K562 (cell line): ENCODE results near the gene TRIM33. TPM values are rescaled to one million over a fixed set of nuclear protein-coding genes. Genes with fewer than 3 reads are reported as not detected.

Experiments
- ATAC-seq: fragments of 200-7000 bp; cut with Tn5 transposase; 3 replicates; pipeline ENCODE4 v1.9.1; 2020; ENCODE audit warnings: moderate library complexity
- BruUV-seq: library from RNA; stranded (reverse); fragments of 400-500 nt; replicated peaks from 2 replicates; lab custom pipeline; 2021; lab: Mats Ljungman, UMichigan
- CTCF ChIA-PET: fragments of 300-600 bp; formaldehyde crosslinking; extraction: SDS; loops from one replicate; lab custom pipeline; 2021; ENCODE audit warnings: low intra/inter-chr PET ratio; lab: Yijun Ruan, JAX
- POLR2A ChIA-PET: fragments of 300-600, 350-650 bp; sonication (Branson Sonifier 250); formaldehyde crosslinking; extraction: SDS; loops from one replicate; lab custom pipeline; 2021; ENCODE audit warnings: antibody characterized with exemption, inconsistent platforms; lab: Yijun Ruan, JAX
- DNase-seq, 4 experiments: peaks; one replicate each; pipeline versions ENCODE4 v3.0.0 to v3.0.0-alpha.2; 2011 to 2018; ENCODE audit warnings: low spot score in 3 of 4, mixed read lengths in 3 of 4; ENCODE audit errors: extremely low read depth in 1 of 4
- FAIRE-seq: peaks from 2 replicates; lab custom pipeline; 2011; peaks lifted over from hg19 to GRCh38; lab: Jason Lieb, UNC
- H2AFZ ChIP-seq: 2 replicates; pipeline ENCODE4 v1.6.0; 2011; ENCODE audit warnings: low read depth, low read length, control low read depth, inconsistent platforms
- H3K27ac ChIP-seq: fragments of 200-600 bp; 3 replicates; pipeline ENCODE4 v1.8.0; 2011; ENCODE audit warnings: low read depth, mild to moderate bottlenecking, control low read depth, inconsistent platforms, low read length, moderate library complexity, mixed read lengths; ENCODE audit errors: extremely low read depth
- H3K27me3 ChIP-seq, 2 experiments: fragments of 300-600 bp in 1 of 2; 2 replicates in 1 of 2; 3 replicates in 1 of 2; pipeline versions ENCODE4 v1.6.0 to v1.8.0; 2011; ENCODE audit warnings: inconsistent platforms in 2 of 2, low read length in 2 of 2, mild to moderate bottlenecking in 1 of 2, mixed read lengths in 1 of 2, moderate library complexity in 1 of 2; ENCODE audit not compliant: control insufficient read depth in 2 of 2, insufficient read depth in 2 of 2
- H3K36me3 ChIP-seq: fragments of 300-600 bp; 3 replicates; pipeline ENCODE4 v1.8.0; 2011; ENCODE audit warnings: mild to moderate bottlenecking, low read length, inconsistent platforms; ENCODE audit not compliant: control insufficient read depth, insufficient read depth
- H3K4me1 ChIP-seq, 2 experiments: fragments of 200-600 bp in 1 of 2; replicated peaks in 1 of 2; 2 replicates in 1 of 2; 3 replicates in 1 of 2; pipeline versions ENCODE4 v1.5.1 to v1.8.0; 2011; ENCODE audit warnings: inconsistent platforms in 2 of 2, low read length in 2 of 2, mild to moderate bottlenecking in 1 of 2, mixed read lengths in 1 of 2, moderate library complexity in 1 of 2; ENCODE audit not compliant: control insufficient read depth in 2 of 2, insufficient read depth in 2 of 2
- H3K4me2 ChIP-seq: 2 replicates; pipeline ENCODE4 v1.6.1; 2011; ENCODE audit warnings: low read length, control low read depth, inconsistent platforms, mixed read lengths; ENCODE audit not compliant: insufficient read depth
- H3K4me3 ChIP-seq: fragments of 200-600 bp; sonication (generic), shearing (Covaris generic); 2 replicates; pipeline ENCODE4 v1.5.1; 2016; ENCODE audit warnings: control low read depth, inconsistent platforms
- H3K79me2 ChIP-seq: fragments of 200-600 bp; 3 replicates; pipeline ENCODE4 v1.8.0; 2011; ENCODE audit warnings: low read length, inconsistent platforms; ENCODE audit not compliant: control insufficient read depth, insufficient read depth
- H3K9ac ChIP-seq, 2 experiments: 2 replicates each; pipeline versions ENCODE4 v1.6.0 to v1.6.1; 2011; ENCODE audit warnings: low read depth in 2 of 2, low read length in 2 of 2, control low read depth in 1 of 2, inconsistent platforms in 1 of 2, mild to moderate bottlenecking in 1 of 2, mixed read lengths in 1 of 2; ENCODE audit not compliant: insufficient read depth in 1 of 2
- H3K9me1 ChIP-seq: one replicate; pipeline ENCODE4 v1.6.0; 2011; ENCODE audit warnings: inconsistent platforms, mild to moderate bottlenecking, low read length, moderate library complexity; ENCODE audit not compliant: control insufficient read depth, insufficient read depth
- H3K9me3 ChIP-seq: replicated peaks from 2 replicates; pipeline ENCODE4 v1.5.1; 2011; ENCODE audit warnings: low read depth, low read length, inconsistent platforms; ENCODE audit not compliant: control insufficient read depth, insufficient read depth
- H4K20me1 ChIP-seq: replicated peaks from 2 replicates; pipeline ENCODE4 v1.6.1; 2011; ENCODE audit warnings: low read length, inconsistent platforms, mixed read lengths; ENCODE audit not compliant: control insufficient read depth, insufficient read depth
- ETS2 ChIP-seq: IDR thresholded peaks from 2 replicates; pipeline ENCODE4 v1.6.1; 2016; ENCODE audit warnings: borderline replicate concordance, missing genetic modification characterization, mild to moderate bottlenecking, moderate library complexity, missing compliant biosample characterization; ENCODE audit not compliant: poor library complexity, severe bottlenecking
- JUNB ChIP-seq: fragments of 450-650 bp; formaldehyde crosslinking; conservative IDR thresholded peaks from 2 replicates; pipeline ENCODE4 v1.4.0; 2020; ENCODE audit warnings: mild to moderate bottlenecking
- NONO ChIP-seq, 2 experiments: fragments of 200-400 bp in 1 of 2; fragments of 450-650 bp in 1 of 2; formaldehyde crosslinking in 1 of 2; IDR thresholded peaks; 2 replicates each; pipeline ENCODE4 v1.6.1; 2017; ENCODE audit warnings: low read depth in 2 of 2, mild to moderate bottlenecking in 2 of 2, moderate library complexity in 2 of 2, low read length in 1 of 2
- PYGO2 ChIP-seq: fragments of 450-650 bp; IDR thresholded peaks from 2 replicates; pipeline ENCODE4 v1.6.1; 2016; ENCODE audit warnings: mild to moderate bottlenecking, missing genetic modification characterization, moderate library complexity, missing compliant biosample characterization
- SP1 ChIP-seq: sonication (generic); formaldehyde crosslinking; IDR thresholded peaks from 2 replicates; pipeline ENCODE4 v1.8.1; 2022; ENCODE audit warnings: mild to moderate bottlenecking, missing genetic modification reagents
- TBP ChIP-seq: optimal IDR thresholded peaks from 2 replicates; pipeline ENCODE3; 2011; ENCODE audit warnings: low read depth, low read length, improper control_type of control experiment
- ZKSCAN1 ChIP-seq: fragments of 150-350 bp; IDR thresholded peaks from 2 replicates; pipeline ENCODE4 v1.6.1; 2016; ENCODE audit warnings: low read depth, low read length
- ZNF12 ChIP-seq: sonication (generic); formaldehyde crosslinking; IDR thresholded peaks from 2 replicates; pipeline ENCODE4 v1.4.0; 2020; ENCODE audit warnings: mild to moderate bottlenecking, missing genetic modification reagents
- ZNF41 ChIP-seq: fragments of 250-450 bp; sonication (Bioruptor Pico); conservative IDR thresholded peaks from 2 replicates; pipeline ENCODE4 v1.4.0; 2020; ENCODE audit warnings: mild to moderate bottlenecking
- in situ Hi-C: fragments of 300-500 bp; cut with MboI; formaldehyde crosslinking; loops from 4 replicates; pipeline ENCODE4 v1.15.0; 2018; ENCODE audit warnings: inconsistent platforms, mixed read lengths
- intact Hi-C: fragments of 100-400 bp; cut with micrococcal nuclease; formaldehyde crosslinking; loops from 2 replicates; pipeline ENCODE4 v1.14.2; 2022
- polyA plus RNA-seq, 8 experiments: library from polyadenylated mRNA; depleted of rRNA in 4 of 8; stranded (reverse) in 5 of 8; unstranded in 3 of 8; fragments of >200 nt; fragmentation: Nextera tagmentation in 2 of 8; fragmentation: Illumina TruSeq in 1 of 8; extraction: Ambion mirVana in 2 of 8; extraction: Trizol in 1 of 8; gene quantifications; 2 replicates each; pipeline versions ENCODE4 v1.2.1 to v1.2.3, GENCODE V29; 2011 to 2014; ENCODE audit warnings: inconsistent platforms in 1 of 8, missing spikeins in 1 of 8
- total RNA-seq, 7 experiments: library from RNA; depleted of rRNA in 6 of 7; stranded (reverse); fragments of >200 nt in 6 of 7; fragmentation: Illumina TruSeq in 2 of 7; extraction: Trizol in 2 of 7; gene quantifications; 2 replicates each; pipeline versions ENCODE4 v1.2.1 to v1.2.3, GENCODE V29; 2011 to 2021; ENCODE audit warnings: low replicate concordance in 1 of 7

Gene TRIM33
- total and polyA plus RNA-seq, 9 of the 15 experiments (the other 6 are each of a cell fraction or from before 2014, with no cell fraction given): 9.3 to 58.4 (median 40.2) TPM

- Histone ChIP-seq H3K9me1 (no peaks in the 10 kb centered on the region), H3K9ac (no peak overlapping the region), H3K9me3 (no peaks in the 10 kb centered on the region), H3K4me1 (peaks cover 11 to 23% of the 10 kb centered on the region in 2 experiments; a peak in 4 of 5 replicates), H3K79me2 (no peaks in the 10 kb centered on the region), H3K27ac (no peak overlapping the region), H4K20me1 (no peaks in the 10 kb centered on the region), H3K36me3 (peaks cover 40% of the 10 kb centered on the region), H2AFZ (no peak overlapping the region), H3K27me3 (no peaks in the 10 kb centered on the region), H3K4me2 (no peak overlapping the region), H3K4me3 (no peak overlapping the region)
- no peak for DNase-seq
- no peak for FAIRE-seq
- BruUV-seq: no TSS peak
- no peak for ATAC-seq
- TF ChIP-seq JUNB (CRISPR knock-in tag) (no peak), ZNF12 (CRISPR knock-in tag) (no peak), TBP (no peak), ZNF41 (CRISPR knock-in tag) (no peak), NONO (IDR thresholded peaks at IDR 0.05; ENCODE audit: low read depth in 2 of 2, low read length in 1 of 2) (no peak), PYGO2 (tag) (no peak), ETS2 (tag) (no peak), ZKSCAN1 (no peak), SP1 (CRISPR knock-in tag) (no peak)
- CTCF ChIA-PET: no interaction called here
- POLR2A ChIA-PET: interaction anchor here (0.6 kb wide), 1 partner anchor 10 kb away, joined by 3 read pairs; no protein-coding TSS in a partner anchor
- intact Hi-C loops (no loop called here), in situ Hi-C loops (no loop called here)
Measured at GRCh38 chr1:114390960-114391359, 120.0 kb downstream of the TRIM33 start.
